Ammon's horn (tissue), 1 donor: ENCODE results near the gene CCND2.

Experiments used
- DNase-seq: peaks from one replicate; pipeline ENCODE4 v3.0.0-alpha.2; 2016; ENCODE audit warnings: low spot score

CCND2 gene

GRCh38 chr12:4289998-4290790 is 16.6 kb downstream of the CCND2 start:
- DNase-seq: no peak

GRCh38 chr12:4292341-4293073 is 18.9 kb downstream of the CCND2 start:
- DNase-seq: no peak

GRCh38 chr12:4293299-4293965 is 19.9 kb downstream of the CCND2 start:
- DNase-seq: no peak

GRCh38 chr12:4293966-4294505 is 20.5 kb downstream of the CCND2 start:
- DNase-seq: no peak

- DNase-seq: no peak
Measured at GRCh38 chr12:4296751-4297150, 23.2 kb downstream of the CCND2 start.

GRCh38 chr12:4297617-4298016 is 24.1 kb downstream of the CCND2 start:
- no peak for DNase-seq

GRCh38 chr12:4300883-4301282 is 27.3 kb downstream of the CCND2 start:
- DNase-seq: no peak

GRCh38 chr12:4301932-4302501 is 28.5 kb downstream of the CCND2 start:
- DNase-seq: no peak

- no peak for DNase-seq
Measured at GRCh38 chr12:4302881-4303280, 29.3 kb downstream of the CCND2 start.

- no peak for DNase-seq
Measured at GRCh38 chr12:4303750-4304149, 30.2 kb downstream of the CCND2 start.

GRCh38 chr12:4307593-4308333 is 34.2 kb downstream of the CCND2 start:
- DNase-seq: peak; percentile 80

- DNase-seq: no peak
Measured at GRCh38 chr12:4308334-4308950, 34.9 kb downstream of the CCND2 start.

- no peak for DNase-seq
Measured at GRCh38 chr12:4311776-4312175, 38.2 kb downstream of the CCND2 start.

- no peak for DNase-seq
Measured at GRCh38 chr12:4312251-4312650, 38.7 kb downstream of the CCND2 start.

- DNase-seq: no peak
Measured at GRCh38 chr12:4320497-4320852, 46.9 kb downstream of the CCND2 start.

GRCh38 chr12:4320853-4321701 is 47.5 kb downstream of the CCND2 start, which contains the start of gene TIGAR:
TSS of gene TIGAR (plus strand) at chr12:4321213. CDS start at chr12:4321272, 59 bp downstream.
- peak; percentile 97 for DNase-seq

- no peak for DNase-seq
Measured at GRCh38 chr12:4322726-4323125, 49.2 kb downstream of the CCND2 start.
